Glomerular visceral epithelial cell (primary cell): ENCODE measurements around the gene RYR2.
"Not testable (repeated sequence)": the region's sequence is repeated elsewhere in the genome, so short reads cannot be mapped to it uniquely, and the experiment has no call there.

ENCODE experiments used
- DNase-seq: peaks from one replicate; pipeline ENCODE4 v3.0.0-alpha.2; 2016; ENCODE audit errors: extremely low spot score

RYR2 gene

DNA sequence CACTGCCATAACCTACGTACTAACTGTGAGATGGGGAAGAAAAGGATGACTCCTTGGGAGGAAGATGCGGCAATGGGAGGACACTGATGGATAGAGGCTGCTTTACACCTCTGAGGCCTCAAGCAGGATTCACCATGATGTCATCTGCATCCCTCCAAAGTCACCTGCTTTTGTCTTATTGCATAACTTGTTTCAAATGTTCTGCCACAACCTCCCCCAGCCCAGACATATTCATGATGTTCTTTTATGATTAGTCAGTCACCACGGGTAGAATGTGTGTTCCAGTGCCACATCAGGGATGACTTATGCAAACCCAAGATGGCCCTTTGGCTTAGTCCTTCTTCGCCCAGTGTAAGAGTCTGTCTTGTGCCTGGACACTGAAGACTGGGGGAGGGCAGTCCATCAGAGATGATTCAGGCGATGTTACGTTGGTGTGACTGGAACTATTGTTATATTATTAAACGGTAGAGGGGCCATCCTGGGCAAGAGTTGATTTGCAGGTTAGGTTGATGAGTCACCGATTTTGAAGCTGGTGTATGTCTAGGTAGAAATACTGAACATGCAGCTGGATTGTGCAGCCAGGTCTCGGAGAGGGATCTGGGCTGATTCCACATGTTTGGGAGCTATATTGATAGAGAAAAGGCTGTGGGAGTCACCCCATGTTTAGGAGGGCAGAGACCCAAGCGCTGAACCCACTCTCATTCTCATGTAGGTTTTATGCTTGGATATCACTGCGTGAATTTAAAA is 32.6 kb downstream of the RYR2 start:
- no peak for DNase-seq

DNA sequence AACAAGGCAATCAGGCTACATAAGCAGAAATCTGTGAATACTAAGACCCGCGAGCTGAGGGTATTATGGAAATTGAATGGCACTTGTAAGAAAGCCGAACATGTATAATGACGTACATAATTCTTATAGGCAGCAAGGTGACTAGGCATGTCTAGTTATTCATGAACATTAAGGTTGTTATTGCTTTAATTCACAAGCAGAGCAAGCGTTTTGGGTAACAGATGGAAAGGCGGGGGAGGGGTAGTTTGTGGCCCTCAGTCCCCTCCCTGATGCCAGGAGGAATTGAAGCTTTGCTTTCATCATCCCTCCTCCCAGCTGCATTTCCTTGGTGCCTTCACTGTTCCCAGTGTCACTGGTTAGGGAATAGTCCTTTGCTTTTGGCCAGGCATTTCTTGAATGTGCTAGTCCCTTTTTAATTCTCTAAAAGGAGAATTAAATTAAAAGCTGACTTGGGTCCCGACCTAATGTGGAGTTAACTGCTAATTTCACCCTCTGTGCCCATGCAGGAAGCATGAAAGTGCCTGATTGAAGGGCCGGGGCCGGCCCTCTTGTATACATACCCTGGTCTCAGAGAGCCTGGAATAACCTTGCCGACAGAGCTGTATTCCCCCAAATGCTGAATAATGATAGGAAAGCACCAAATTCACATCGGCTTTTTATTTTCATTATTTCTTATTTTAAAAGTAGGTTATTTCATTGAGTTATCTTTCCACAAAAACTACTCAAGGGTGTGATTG is 42.5 kb downstream of the RYR2 start:
- DNase-seq: no peak

DNA sequence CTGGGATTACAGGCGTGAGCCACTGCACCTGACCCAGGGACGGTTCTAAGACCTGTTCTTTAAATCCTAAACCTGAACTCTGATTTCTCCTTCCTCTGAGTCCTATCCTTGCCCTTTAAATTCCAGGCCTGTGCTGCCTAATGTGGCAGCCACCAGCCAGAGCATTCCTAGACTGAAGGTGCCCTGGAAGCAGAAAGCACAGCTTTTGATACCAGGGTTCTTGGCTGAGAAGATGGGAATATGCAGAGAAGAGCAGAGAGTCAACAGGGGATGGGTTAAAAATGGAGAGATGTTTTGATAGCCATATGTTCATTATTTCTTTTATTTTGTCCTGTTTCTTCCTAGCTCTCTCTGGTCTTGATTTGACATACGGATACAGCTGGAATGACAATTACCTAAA is 49.7 kb downstream of the RYR2 start:
- DNase-seq: no peak

DNA sequence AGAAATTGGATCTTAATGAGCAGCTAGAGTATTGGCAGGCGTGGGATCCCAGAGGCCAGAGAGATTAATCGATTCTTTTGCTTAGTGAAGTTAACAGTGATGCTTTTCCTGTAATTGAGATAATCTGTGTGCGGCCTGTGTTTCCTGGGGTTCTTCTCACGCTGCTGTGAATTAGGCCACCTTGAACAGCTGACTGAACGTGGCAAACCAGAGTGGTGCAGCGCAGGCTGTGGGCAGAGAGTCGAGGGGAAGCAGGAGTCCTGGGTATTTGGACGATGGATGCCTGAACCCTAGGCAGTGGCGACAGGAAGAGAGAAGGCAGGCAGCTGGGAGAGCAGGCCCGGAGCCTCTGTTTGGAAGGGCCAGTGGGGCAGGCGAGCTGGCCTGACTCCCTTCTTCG is 51.7 kb downstream of the RYR2 start:
- DNase-seq: no peak

DNA sequence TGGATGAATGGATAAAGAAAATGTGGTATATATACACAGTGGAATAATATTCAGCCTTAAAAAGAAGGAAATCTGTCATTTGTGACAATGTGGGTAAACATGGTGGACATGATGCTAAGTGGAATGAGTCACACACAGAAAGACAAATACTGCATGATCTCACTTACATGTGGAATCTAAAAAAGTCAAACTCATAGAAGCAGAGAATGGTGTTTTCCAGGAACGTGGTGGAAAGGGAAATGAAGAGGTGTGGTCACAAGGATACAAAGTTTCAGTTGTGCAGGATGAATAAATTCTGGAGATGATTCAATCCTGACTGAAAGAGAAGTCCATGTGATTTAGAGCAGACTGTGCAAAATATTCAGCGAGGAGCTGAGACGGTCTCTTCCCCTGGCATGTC is 56.6 kb downstream of the RYR2 start:
- no peak for DNase-seq

DNA sequence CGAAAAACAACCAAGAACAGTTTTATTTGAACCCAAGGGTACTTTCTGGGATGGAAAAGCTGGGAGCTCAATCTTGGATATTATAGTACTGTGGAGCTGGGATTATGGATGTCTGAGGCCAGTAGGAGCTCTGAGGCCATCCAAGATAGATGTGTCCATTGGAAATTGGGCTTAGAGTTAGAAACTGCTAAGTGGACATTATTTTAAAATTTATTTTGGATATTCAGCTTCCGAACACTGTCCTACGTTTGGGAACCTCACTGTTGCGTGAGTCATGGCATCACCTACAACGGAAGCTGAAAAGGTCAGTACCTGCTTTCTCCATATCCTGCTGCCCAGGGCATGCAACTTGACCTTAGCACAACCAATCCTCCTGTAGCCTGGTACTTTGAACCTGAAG is 61.0 kb downstream of the RYR2 start:
- DNase-seq: no peak

DNA sequence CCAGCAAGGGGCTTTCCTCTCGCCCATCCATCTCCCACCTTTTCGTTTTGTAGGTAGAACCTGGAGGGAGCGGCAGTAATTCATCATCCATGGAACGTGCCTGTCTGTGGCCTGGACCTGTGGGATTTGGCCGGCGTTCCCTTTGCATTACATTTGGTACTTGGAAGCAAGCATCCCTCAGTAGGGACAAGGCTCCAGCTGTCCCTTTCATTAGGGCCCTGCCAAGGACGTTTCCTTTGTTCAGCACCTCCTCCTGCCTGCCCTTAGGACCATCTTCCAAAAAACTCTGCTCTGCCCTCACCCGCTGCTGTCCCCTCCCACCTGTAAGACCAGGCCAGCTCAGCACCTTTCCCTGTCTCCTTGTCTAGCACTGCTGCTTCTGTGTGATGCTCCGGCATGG is 62.1 kb downstream of the RYR2 start:
- no peak for DNase-seq

DNA sequence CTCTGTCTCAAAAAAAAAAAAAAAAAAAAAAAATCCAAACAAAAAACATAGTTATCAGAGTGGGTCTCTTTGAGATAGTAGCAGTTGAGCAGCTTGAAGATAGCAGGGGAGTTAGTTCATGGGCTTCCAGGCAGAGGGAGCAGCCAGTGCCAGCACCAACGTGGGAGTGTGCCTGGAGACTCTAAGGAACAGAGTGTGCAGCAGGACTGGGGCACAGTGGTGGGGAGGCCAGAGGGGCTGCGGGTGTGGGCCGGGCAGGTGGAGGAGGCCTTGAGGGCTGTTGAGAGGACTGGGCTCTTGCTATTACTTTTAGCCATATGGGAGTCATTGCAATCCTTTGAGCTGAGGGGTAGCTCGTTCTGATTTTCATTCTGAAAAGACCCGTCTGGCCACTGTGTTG is 63.8 kb downstream of the RYR2 start:
- DNase-seq: no peak

DNA sequence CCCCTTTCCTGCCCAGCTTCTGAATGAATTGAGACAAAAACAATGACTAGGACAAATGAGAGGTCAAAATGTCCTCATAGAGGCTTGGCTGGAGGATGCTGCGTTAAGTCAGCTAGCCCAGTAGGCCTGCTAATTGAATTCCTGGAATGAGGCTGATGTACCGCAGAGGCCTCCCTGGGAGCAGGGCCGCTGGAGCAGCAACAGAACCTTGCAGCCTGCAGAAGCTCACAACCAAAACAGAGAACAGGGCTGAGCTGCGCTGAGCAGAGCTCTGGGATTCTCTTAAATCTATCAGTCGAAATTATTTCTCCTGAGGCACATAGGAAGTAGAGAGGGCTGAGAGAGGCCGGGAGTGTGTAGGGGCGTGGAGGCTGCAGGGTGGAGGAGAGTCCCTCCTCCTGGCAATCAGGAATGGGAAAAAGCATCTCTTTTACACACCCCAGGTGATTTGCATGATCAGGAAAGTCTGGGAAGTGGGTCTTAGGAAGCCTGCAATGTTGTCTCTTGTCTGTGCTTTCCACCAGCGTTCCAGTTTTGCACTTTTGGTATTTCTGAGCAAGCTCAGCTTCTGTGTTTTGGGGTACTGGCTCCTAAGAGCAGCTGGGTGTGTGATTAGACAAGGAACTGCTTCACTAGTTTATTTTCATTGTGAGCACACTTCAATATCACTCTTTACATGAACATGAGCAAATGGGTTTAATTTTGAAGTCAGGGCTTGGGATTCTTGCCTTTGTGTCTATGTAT is 66.5 kb downstream of the RYR2 start:
- no peak for DNase-seq

DNA sequence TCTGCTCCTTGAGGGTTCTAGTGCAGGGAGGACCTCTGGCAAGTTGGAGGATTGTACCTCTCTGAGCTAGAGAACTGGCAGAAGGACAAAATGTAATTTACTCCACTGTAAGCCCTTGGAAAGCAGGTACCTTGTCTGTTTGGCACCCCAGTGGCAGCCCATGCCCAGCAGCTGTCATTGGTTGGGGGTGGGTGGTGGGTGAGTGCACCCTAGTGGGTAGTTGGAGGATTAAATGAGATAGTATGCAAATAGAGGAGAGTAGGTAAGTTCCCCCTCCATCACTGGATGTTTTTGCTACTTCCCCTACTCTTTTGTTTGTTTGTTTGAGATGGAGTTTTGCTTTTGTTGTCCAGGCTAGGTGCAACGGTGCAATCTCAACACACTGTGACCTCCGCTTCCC is 69.8 kb downstream of the RYR2 start:
- DNase-seq: no peak

DNA sequence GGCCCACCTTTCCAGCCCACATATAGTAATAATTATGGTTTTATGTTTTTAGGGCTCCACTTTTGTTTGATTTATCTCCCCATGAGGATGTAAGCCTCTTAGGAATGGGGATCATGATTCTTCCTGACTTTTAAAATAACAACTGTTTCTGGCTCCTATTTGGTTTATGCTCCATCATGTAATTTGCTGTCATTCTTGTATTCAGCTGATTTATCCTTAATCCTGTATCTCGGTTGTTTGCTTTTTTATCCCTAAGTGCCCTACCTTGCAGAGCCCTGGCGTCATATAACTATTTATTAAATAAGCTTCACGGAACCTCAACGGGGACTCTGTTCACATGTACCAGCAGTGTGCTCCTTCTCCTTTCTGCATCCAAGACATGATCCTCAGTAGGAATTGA is 70.7 kb downstream of the RYR2 start:
- DNase-seq: no peak

DNA sequence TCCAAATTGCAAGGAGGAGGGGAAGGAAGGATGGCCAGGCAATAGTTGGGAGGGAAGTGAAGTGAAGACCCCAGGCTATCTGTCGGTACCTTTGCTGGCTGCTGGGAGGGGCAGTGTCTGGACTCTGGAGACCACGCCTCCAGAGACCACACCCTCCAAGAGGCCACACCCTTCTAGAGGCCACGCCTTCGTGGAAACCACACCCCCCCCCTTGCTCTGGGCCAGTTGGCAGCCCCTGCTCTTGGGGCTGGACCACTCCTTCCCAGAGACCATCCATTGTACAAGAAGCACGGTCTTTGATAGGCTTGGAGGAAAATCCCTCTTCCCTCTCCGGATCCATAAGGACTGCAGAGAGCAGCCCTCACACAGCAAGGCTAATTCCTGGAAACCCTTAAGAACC is 73.1 kb downstream of the RYR2 start:
- DNase-seq: no peak

DNA sequence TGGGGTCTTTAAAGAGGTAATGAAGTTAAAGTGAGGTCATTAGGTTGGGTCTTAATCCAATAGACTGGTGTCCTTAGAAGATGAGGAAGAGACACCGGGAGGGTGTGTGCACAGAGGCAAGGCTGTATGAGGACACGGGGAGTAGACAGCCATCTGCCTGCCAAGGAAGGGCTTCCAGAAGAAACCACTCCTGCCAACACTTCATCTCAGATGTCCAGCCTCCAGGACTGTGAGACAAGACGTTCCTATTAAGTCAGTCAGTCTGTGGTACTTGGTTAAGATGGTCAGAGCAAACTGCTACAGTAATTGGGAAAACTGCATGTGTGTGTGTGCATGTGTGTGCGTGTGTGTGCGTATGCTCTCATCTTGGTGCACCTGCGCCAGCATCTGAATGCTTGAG is 77.1 kb downstream of the RYR2 start:
- no peak for DNase-seq

DNA sequence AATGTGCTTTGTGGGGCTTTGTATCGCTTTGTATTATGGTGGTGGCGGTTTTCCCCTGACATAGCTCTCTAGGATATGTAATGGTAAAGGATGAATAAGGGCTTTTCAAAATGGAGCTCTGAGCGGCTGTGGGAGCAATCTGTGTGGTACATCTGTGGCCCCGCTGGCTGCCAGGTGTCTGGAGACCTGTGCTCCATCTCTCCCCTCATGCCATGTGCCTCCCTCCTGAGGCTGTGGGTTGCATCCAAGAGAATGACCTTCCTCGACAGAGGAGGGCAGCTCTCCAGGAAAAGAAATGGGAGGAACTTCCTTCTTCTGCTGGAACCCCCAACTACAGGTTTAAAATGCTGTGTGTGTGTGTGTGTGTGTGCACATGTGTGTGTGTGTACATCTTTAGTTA is 78.7 kb downstream of the RYR2 start:
- DNase-seq: no peak

DNA sequence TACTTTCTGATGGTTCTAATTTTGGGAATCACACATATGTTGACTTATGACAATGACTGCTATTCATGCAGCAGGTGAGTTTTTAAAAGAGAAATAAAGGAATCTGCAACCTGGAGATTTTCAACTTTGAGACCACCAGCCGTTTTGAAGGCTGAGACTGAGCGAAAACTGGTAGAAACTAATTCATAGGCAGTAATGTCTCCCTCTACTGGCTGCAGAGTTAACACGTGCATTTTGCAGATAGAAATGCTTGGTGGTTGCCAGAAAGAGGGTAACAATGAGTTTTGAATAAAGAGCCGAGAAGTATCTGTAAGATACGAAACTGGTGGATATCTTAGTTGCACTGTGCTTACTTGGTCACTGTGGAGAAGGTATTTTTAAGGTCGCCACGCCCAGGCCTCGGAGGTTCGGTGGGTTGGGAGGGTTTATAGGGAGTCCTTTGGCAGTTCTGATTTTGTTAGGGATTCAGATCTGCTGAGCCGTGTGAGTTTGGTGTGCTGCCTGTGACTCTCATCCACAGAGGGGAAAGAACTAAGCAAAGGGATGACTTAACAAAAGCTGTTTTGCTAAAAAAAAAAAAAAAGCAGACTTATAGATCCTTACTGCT is 83.0 kb downstream of the RYR2 start:
- DNase-seq: no peak

DNA sequence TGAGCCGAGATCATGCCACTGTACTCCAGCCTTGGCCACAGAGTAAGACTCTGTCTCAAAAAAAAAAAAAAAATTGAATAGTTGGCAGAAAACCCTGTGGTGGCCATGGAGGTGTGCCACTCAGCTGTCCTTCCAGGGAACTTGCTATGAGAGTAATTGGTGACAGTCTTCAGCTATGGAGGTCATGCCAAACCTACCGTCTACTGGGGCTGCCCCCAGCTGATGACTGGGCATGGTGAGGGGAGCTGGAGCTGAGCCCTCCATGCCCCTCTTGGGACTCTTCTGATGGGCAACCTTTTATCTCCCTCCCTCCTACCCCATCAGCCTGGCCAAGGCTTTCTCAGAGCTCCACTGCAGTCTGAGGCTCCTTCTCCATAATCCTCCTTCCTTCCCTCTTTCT is 84.2 kb downstream of the RYR2 start:
- no peak for DNase-seq

DNA sequence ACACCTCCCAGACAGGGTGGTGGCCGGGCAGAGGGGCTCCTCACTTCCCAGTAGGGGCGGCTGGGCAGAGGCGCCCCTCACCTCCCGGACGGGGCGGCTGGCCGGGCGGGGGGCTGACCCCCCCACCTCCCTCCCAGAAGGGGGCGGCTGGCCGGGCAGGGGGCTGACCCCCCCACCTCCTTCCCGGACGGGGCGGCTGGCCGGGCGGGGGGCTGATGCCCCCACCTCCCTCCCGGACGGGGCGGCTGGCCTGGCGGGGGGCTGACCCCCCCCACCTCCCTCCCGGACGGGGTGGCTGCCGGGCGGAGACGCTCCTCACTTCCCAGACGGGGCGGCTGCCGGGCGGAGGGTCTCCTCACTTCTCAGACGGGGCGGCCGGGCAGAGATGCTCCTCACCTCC is 85.3 kb downstream of the RYR2 start:
- not testable (repeated sequence) for DNase-seq

DNA sequence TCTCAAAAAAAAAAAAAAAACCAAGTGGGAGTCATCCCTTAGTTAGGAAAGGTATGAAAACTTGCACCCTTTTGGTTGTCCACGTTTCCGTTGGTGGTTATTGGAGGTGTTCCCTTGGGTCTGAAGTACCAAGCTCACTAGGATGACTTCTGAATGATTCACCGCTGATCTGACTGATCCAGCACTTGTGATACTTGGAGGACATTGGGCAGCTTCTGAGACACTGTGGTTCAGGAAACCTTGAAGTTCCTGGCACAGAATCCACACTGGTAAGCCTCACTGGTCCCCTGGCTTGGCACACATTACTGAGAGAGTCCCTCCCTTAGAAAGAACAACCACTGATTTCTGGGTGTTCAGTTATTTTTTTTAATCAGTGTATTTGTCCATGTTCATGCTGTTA is 91.9 kb downstream of the RYR2 start:
- no peak for DNase-seq

DNA sequence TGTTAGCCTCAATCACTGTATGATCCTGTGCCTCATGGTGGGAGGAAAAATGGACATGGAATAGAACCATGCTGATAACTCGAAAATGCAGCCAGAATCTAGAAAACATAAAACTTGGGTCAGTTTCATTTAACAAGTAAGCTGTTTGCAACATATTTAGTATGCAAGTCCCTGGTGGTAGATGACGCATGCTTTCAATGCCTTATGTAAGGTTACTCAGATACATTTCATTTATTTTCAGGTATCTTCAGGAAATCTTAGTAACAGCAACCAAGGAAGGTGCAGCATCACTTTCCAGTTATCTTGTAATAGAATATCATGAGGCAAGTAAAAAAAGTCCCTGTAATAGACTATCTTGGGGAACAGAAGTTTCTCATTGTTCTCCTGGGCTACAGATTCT is 92.9 kb downstream of the RYR2 start:
- DNase-seq: no peak

DNA sequence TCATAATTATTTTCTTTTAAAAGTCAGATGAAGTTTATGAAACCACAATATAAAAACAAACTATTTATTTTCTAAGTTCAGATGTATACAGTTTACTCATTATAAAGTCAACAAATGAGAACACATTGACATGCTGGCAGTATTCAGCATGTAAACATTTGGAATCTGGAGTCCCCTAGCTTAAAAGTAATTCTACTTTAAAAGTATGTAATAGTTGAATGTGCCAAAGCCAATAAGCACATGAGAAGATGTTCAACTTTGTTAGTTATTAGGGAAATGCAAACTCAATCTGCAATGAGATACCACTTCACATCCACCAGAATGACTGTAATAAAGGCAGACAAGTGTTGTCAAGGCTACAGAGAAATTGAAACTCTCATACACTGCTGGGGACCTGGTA is 96.6 kb downstream of the RYR2 start:
- no peak for DNase-seq

DNA sequence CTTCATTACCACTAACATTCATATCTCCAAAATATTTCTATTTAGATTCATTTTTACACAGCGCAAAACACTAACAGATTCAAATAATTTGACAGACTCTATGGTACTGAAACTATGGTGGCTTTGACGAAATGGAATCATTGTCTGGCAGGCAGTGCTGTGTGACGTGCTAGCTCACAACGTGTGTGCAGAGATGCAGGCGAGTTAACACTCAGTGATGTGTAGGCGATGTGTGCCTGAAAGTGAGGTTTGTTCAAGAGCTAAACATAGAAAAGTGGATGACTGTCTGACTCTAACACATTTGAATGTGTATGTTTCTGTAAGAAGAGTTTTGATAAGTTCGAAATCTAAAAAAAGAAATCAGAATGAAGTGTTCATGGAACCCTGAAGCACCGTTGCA is 97.7 kb downstream of the RYR2 start:
- no peak for DNase-seq

DNA sequence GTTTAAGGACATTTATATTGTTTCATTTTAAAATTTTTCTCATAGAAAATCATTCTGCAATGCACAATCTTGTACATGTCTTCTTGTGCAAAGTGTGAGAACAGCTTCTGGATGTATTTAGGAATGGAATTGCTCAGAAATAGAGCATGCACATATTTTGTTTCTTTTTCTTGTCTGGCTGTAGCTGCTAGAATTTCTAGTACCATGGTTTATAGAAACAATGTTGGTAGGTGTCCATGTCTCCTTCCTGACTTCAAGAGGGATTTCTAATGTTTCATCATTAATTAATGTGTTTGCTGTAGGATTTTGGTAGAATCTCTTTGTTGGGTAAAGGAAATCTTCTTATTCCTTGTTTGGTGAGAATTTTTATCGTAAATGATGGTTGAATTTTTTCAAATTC is 99.0 kb downstream of the RYR2 start:
- no peak for DNase-seq

DNA sequence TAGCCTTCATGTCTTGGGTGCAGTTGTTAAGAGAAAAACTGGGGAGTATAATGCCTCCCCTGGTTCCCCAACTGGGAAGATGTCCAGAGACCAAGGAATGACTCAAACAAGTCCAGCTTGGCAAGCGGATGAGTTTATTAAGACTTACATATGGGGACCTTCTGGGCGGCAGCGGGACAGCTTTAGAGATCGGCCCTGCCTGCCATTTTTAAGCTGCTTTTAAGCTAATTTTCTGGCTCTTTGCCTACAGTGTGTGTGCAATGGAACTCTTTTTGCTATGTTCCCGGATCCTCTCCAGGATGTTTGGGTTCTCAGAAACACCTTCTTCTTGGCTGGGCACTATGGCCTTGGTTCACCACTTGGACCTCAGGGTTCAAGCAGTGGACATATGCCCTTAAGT is 99.5 kb downstream of the RYR2 start:
- no peak for DNase-seq
